Measurements from ENCODE around the gene AP4S1.
"Not testable (repeated sequence)": the region's sequence is repeated elsewhere in the genome, so short reads cannot be mapped to it uniquely, and the experiment has no call there.

Gene AP4S1

GRCh38 chr14:31025367-31026076 is at the start of gene AP4S1:
TSS of gene AP4S1 (plus strand) at chr14:31025649. CDS start at chr14:31066197, 40,548 bp downstream.
- peak; percentile 66 for DNase-seq

GRCh38 chr14:30977752-30978151 is 47.7 kb upstream of the AP4S1 start:
- DNase-seq, result no peak

GRCh38 chr14:30980106-30980704 is 45.2 kb upstream of the AP4S1 start:
- not testable (repeated sequence) for DNase-seq

GRCh38 chr14:30980980-30981379 is 44.5 kb upstream of the AP4S1 start:
- no peak for DNase-seq

- DNase-seq, result no peak
Observed at GRCh38 chr14:30982533-30982932, 42.9 kb upstream of the AP4S1 start.

GRCh38 chr14:30983858-30984257 is 41.6 kb upstream of the AP4S1 start:
- DNase-seq, result no peak

GRCh38 chr14:30985796-30986195 is 39.7 kb upstream of the AP4S1 start:
- DNase-seq, result no peak

- no peak for DNase-seq
Observed at GRCh38 chr14:30988509-30988908, 36.9 kb upstream of the AP4S1 start.

- DNase-seq, result no peak
Observed at GRCh38 chr14:30990770-30991169, 34.7 kb upstream of the AP4S1 start.

GRCh38 chr14:30991408-30991807 is 34.0 kb upstream of the AP4S1 start:
- no peak for DNase-seq

- no peak for DNase-seq
Observed at GRCh38 chr14:30993071-30993470, 32.4 kb upstream of the AP4S1 start.

GRCh38 chr14:30994681-30995620 is 30.5 kb upstream of the AP4S1 start:
- DNase-seq, result no peak

- no peak for DNase-seq
Observed at GRCh38 chr14:30995689-30996088, 29.8 kb upstream of the AP4S1 start.

GRCh38 chr14:30996892-30997659 is 28.4 kb upstream of the AP4S1 start:
- no peak for DNase-seq

GRCh38 chr14:30998100-30998706 is 27.2 kb upstream of the AP4S1 start:
- no peak for DNase-seq

GRCh38 chr14:30999038-30999773 is 26.2 kb upstream of the AP4S1 start:
- DNase-seq, result no peak

- no peak for DNase-seq
Observed at GRCh38 chr14:31000629-31001338, 24.7 kb upstream of the AP4S1 start.

GRCh38 chr14:31001339-31001658 is 24.1 kb upstream of the AP4S1 start:
- no peak for DNase-seq

GRCh38 chr14:31003284-31003683 is 22.2 kb upstream of the AP4S1 start:
- no peak for DNase-seq

GRCh38 chr14:31004007-31004406 is 21.4 kb upstream of the AP4S1 start:
- DNase-seq, result not testable (repeated sequence)

- no peak for DNase-seq
Observed at GRCh38 chr14:31006703-31007102, 18.7 kb upstream of the AP4S1 start.

Measured in stimulated activated CD8-positive, alpha-beta memory T cell treated with anti-CD3 and anti-CD28 coated beads, Interleukin-4, amount 100 ng/mL, for 48 hours (primary cell).